NB4 (cell line): Measurements from ENCODE around the gene SEMA5B.

Source experiments
- CTCF ChIP-seq: IDR thresholded peaks from one replicate; pipeline ENCODE4 v1.5.1; 2012; ENCODE audit warnings: low read depth, low read length
- MYC ChIP-seq: IDR thresholded peaks from 2 replicates; pipeline ENCODE4 v1.6.1; 2011; ENCODE audit warnings: low read depth, low read length

DNA sequence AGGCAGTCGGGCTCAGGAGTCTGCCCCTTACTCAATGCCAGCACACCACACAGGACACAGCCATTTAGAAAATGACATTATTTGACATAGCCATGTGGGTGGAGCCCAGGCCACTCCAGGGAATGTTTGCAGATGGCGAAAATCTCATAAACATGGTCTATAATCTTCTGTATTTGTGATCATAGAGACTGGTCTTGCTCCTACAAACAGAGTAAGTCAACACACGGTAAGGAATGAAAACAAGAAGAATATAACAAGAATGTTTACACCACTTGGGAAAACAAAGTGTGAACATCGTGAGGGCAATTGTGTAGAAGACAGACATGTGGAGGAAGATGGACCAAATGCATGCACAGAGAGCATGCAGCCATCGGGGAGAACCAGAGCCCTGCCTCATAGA, 68.2 kb downstream of the SEMA5B start:
- no peak for TF ChIP-seq CTCF
- no peak for TF ChIP-seq MYC
